HT-29 (cell line): ENCODE data around the gene LRRC71. TPM values are rescaled to one million over a fixed set of nuclear protein-coding genes. Genes with fewer than 3 reads are reported as not detected.

Experiments
- DNase-seq: peaks from one replicate; pipeline ENCODE4 v3.0.0-alpha.2; 2015; ENCODE audit warnings: low spot score
- total RNA-seq: library from RNA; depleted of rRNA; stranded (reverse); fragments of >200 nt; shearing (Covaris generic); gene quantifications from 2 replicates; pipeline ENCODE4 v1.2.3, GENCODE V29; 2014; rRNA removed

The LRRC71 gene
- total RNA-seq = not detected in 2 replicates

DNA sequence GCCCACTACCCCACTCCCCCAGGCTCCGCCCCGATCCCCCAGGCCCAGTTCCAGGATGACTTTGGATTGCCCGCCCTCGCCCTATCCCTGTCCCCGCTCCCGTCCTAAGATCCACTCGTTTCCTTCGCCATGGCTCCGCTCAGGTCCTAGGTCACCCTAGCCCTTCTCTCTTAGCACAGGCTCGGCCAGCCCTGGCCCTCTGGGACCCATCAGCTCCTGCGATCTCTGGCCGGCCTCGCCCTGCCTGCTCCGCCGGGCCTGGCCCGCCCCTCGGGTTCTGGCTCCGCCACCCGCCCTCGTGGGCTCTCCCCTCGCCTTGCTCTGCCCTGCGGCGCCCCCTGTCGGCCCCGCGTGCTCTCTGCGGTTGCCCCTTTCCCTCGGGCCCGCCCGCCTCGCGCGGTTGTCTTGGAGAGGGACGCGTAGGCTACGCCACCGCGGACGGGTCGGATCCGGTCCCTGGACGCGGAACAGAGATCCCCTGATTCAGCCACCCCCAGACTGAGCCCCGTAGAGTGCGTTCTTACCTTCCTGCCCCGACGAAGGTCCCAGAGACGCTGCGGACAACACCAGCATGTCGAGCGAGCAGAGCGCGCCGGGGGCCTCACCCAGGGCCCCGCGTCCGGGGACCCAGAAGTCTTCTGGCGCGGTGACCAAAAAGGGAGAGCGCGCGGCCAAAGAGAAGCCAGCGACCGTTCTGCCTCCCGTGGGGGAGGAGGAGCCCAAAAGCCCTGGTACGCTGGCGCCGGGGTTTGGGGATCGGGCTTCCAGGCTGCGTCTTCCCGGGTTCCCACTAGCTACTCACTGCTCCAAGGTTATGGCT, at the start of gene LRRC71:
TSS of gene LRRC71 (plus strand) at position 400 of the 820 bp plus-strand sequence. CDS start at position 572, 172 bp downstream.
- peak; percentile 74 for DNase-seq

- no peak for DNase-seq
These were observed 46.8 kb upstream of the LRRC71 start for GRCh38 chr1:156873659-156874058.

- no peak for DNase-seq
These were observed 46.3 kb upstream of the LRRC71 start for GRCh38 chr1:156874142-156874541.

GRCh38 chr1:156874572-156875340, 45.7 kb upstream of the LRRC71 start:
- DNase-seq = no peak

DNA sequence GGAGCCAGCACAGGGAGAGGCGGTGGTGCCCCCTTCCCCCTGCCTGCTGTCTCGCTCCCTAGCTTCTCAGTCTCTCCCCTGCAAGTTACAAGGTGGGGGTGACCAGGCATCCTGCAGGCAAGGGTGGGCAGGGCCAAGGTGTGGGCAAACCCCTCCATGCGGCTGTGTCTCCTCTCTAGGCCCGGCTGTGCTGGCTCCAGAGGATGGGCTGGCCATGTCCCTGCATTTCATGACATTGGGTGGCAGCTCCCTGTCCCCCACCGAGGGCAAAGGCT, 45.2 kb upstream of the LRRC71 start:
- no peak for DNase-seq

DNA sequence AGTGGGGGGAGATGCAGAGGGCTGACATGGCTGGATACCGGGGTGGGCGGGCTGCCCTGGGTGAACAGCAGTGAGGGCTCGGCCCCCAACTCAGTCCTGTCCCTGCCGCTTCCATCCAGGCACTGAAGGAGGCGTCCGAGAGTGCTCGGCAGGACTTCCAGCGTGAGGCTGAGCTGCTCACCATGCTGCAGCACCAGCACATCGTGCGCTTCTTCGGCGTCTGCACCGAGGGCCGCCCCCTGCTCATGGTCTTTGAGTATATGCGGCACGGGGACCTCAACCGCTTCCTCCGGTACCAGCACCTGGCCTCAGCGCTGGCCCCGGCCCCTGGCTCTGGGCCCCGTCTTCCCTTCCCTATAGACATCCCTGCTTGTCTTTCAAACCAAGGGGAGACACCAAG, 44.2 kb upstream of the LRRC71 start:
- DNase-seq = no peak

DNA sequence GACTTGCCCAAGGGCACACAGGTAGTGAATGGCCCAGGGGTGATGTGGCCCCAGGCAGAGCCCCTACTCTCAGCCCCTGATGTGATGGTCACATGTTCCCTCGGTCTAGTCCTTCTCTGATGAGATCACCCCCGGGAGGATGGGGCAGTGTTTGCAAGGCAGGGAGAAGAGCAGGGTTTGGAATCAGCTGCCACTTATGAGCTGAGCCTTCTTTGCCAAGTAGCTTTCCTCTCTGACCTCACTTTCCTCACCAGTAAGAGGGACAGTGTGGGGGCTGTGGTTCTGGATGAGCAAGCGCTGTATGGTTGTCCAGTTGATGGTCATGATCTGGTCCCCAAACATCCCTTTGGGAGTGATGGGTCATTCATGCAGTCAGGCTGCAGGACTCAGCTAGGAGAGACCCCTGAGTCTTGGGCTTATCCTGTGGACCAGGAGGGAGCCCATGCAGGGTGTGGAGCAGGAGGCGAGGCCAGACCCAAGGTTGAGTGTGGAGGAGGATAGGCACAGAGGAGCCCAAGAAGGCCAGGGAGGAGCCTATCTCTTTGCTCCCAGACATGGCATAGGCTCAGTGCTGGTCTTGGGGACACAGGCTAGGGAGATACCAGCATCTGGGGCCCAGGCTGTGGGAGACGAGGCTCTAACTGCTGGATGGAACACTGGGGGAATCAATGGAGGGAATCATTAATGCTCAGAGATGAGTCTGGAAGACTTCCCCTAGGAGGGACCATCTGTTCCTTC, 42.8 kb upstream of the LRRC71 start:
- DNase-seq = no peak

DNA sequence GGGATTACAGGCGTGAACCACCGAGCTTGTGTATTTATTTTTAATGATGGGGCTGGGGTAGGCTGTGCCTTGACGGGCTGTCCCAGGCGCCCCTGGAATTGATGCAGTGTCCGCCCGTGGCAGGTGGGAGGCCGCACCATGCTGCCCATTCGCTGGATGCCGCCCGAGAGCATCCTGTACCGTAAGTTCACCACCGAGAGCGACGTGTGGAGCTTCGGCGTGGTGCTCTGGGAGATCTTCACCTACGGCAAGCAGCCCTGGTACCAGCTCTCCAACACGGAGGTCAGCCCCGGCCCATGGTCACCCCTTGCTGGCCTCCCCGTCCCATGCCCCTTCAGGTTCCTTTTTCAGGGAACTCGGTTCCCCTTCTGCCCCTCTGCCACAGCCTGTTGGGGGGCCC, 40.6 kb upstream of the LRRC71 start:
- no peak for DNase-seq

- no peak for DNase-seq
These were observed 40.0 kb upstream of the LRRC71 start for GRCh38 chr1:156880473-156880872.

GRCh38 chr1:156881101-156881500, 39.3 kb upstream of the LRRC71 start:
- no peak for DNase-seq

DNA sequence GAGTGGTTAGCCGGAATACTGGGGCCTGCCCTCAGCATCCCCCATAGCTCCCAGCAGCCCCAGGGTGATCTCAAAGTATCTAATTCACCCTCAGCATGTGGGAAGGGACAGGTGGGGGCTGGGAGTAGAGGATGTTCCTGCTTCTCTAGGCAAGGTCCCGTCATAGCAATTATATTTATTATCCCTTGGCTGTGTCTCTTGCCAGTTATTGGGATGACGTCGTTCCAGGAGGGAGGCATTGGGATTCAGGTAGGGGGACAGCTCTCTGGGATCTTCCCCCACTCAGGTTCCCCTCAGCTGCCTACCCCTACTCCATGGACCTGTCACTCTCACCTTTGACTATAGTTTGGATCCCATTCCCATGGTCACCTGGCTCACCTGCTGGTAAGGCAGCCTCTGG, 38.8 kb upstream of the LRRC71 start:
- no peak for DNase-seq

GRCh38 chr1:156882543-156882942, 37.9 kb upstream of the LRRC71 start:
- no peak for DNase-seq

DNA sequence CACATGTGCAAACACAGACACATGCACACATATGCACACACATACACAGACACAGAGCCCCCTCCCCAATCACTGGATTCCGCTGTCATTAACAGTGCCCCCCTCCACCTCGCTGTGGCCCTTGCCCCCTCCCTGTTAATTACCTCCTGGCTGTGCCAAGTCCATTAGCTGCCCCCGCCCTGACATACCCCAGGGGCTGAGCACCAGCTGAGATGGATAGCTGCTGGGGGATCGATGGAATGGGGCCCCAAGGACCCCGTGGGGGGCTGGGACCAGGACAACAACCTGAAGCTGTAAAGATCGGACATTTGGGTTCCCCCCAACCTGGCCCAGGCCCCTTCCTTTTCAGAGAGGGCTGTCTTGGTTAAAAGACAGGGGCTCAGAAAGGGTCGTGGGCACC, 36.5 kb upstream of the LRRC71 start:
- DNase-seq = no peak

GRCh38 chr1:156884560-156885184, 35.8 kb upstream of the LRRC71 start:
- DNase-seq = no peak

DNA sequence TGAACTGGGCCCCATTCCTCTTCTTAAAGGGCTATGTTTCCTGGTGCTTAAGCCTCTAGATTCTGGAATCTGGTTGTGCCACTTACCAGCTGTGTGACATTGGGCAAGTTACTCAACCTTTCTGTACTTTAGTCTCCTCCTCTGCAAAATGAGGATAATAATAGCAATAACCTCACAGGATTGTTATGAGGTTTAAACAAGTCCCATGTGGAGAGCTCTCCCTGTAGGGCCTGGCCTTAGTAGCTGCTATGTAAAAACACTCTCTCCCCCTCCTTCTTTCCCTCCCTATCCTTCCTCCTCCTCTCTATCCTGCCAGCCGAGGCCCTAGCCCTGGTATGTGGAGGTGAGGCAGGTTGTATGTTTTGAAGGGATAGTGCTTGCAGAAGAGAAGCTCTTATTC, 35.1 kb upstream of the LRRC71 start:
- no peak for DNase-seq

- DNase-seq = no peak
These were observed 34.5 kb upstream of the LRRC71 start for GRCh38 chr1:156885880-156886355.

GRCh38 chr1:156886583-156887281, 33.7 kb upstream of the LRRC71 start:
- DNase-seq = no peak

- no peak for DNase-seq
These were observed 33.1 kb upstream of the LRRC71 start for GRCh38 chr1:156887317-156887716.

DNA sequence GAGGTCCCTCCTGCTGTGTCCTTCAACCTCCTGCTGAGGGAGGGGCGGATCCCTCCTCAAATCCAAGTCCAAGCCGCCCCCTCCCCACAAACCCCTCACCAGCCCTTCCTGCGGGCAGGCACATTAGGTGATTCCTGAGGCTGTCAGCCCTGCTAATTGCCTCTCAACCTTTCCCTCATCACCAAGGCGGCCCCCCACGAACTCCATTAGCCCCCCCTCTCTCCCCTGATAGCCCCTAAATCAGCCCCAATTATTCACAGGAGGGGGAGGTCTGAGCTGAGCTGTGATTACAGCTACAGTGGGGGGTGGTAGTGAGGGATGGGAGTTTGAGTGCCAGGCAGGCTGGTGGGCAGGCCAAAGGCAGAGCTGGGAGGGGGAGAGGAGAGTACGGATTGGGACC, 32.7 kb upstream of the LRRC71 start:
- DNase-seq = no peak

- peak; percentile 90 for DNase-seq
These were observed 30.4 kb upstream of the LRRC71 start for GRCh38 chr1:156889802-156890580.
